ENCODE data around the gene SHANK1.
"Not testable (repeated sequence)": the region's sequence is repeated elsewhere in the genome, so short reads cannot be mapped to it uniquely, and the experiment has no call there.

SHANK1 gene

DNA sequence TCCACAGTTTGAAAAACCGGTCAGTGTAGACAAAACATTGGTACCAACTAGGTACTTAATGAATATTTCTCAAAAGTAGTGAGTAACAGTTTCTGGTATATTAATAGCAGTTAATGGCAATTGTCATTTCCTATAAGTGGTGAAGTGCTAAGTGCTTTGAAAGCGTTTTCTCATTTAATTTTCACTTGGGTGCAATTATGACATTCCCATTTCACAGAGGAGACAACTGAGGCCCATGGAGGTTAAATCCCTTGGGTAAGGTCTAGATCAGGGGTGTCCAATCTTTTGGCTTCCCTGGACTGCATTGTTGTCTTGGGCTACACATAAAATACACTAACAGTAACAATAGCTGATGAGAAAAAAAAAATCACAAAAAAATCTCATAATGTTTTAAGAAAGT is 79.2 kb downstream of the SHANK1 start:
- no peak for TF ChIP-seq ZNF274 (IDR thresholded peaks at IDR 0.05; ENCODE audit: low read depth, low read length)
- H3K4me3 ChIP-seq (ENCODE audit: low read length), result no peak overlapping the region

- TF ChIP-seq ZNF274 (IDR thresholded peaks at IDR 0.05; ENCODE audit: low read depth, low read length), result no peak
- H3K4me3 ChIP-seq (ENCODE audit: low read length), result 0 out of 2 replicates have a peak within 1 kb of the TSS, but pooled peaks have one; percentile 9
These were observed 80.2 kb downstream of the SHANK1 start, which contains the start of gene SYT3 for GRCh38 chr19:50639121-50640112. Gene SYT3 (minus strand): TSS chr19:50639881. CDS start chr19:50637411, 2,470 bp downstream.

DNA sequence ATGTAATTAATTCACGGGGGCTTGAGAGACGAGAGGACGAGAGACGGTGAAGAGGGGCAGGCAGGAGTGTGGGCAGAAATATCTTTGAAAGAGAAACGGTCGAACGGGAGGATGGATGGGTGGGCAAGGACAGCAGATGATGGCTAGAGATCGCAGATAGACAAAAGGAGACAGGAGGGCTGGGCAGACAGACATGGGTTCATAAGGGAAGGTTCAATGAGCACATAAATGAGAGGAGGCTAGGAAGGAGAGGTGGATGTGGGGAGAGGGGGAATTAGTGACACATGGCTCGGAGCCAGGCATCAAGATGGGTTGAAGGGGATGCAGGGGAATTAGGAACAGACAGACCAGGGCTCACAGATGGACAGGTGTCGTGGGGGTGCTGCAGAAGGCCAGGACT is 81.0 kb downstream of the SHANK1 start:
- no peak for TF ChIP-seq ZNF274 (IDR thresholded peaks at IDR 0.05; ENCODE audit: low read depth, low read length)
- H3K4me3 ChIP-seq (ENCODE audit: low read length), result no peak overlapping the region

DNA sequence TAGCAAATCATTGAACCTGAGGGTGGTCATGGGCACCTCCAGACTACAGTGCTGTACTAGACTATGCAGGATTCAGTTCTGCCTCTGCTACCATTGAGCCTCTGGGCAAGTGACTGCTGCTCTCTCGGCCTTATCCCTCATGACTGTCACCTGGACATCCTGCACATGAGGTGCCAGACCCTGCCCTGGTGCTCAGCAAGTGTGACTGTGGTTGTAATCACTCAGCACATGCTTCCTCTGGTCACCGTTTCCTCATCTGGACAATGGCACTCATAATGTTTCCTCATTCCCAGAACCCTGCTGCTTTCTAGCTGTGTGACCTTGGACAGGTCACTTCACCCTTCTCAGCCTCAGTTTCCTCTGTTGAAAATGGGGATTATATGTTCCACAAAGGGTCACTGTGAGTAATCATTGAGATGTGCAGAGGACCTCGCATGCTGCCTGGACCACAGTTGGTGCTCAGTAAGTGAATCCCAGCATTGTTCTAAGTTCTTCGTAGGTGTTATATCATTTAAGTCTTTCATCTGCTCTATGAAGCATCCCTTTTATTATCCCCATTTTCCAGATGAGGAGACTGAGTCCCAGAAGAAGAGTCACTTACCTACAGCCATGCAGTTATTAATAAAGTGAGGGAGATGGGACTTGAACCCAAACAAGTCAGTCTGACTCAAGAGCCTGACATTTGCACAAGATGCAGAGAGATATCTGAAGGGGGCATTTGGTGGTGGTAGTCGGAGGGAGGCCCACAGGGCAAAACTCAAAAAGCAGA is 83.1 kb downstream of the SHANK1 start:
- H3K4me3 ChIP-seq (ENCODE audit: low read length), result no peak overlapping the region
- TF ChIP-seq ZNF274 (IDR thresholded peaks at IDR 0.05; ENCODE audit: low read depth, low read length), result no peak

DNA sequence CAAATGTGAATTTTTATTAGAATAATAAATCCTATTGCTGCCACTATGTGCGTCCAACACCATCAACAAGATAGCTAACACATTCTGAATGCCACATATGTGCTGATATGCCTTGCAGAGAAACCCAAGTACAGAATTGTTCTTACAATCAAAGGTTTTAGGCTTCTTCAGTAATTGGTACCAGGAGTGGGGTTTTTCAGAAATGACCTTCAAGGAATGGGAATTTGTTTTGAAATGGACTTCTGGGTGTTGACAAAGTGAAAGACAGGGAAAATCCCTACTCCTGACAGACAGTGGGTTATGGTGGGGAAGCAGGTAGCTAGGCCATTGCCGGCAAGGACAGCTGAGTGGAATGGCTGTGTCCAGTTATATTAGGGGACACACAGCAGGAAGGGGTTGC is 85.6 kb downstream of the SHANK1 start:
- H3K4me3 ChIP-seq (ENCODE audit: low read length), result no peak overlapping the region
- no peak for TF ChIP-seq ZNF274 (IDR thresholded peaks at IDR 0.05; ENCODE audit: low read depth, low read length)

GRCh38 chr19:50633359-50633758 is 86.2 kb downstream of the SHANK1 start:
- no peak for TF ChIP-seq ZNF274 (IDR thresholded peaks at IDR 0.05; ENCODE audit: low read depth, low read length)
- H3K4me3 ChIP-seq (ENCODE audit: low read length), result no peak overlapping the region

- H3K4me3 ChIP-seq (ENCODE audit: low read length), result no peak overlapping the region
- no peak for TF ChIP-seq ZNF274 (IDR thresholded peaks at IDR 0.05; ENCODE audit: low read depth, low read length)
These were observed 87.3 kb downstream of the SHANK1 start for GRCh38 chr19:50632151-50632835.

DNA sequence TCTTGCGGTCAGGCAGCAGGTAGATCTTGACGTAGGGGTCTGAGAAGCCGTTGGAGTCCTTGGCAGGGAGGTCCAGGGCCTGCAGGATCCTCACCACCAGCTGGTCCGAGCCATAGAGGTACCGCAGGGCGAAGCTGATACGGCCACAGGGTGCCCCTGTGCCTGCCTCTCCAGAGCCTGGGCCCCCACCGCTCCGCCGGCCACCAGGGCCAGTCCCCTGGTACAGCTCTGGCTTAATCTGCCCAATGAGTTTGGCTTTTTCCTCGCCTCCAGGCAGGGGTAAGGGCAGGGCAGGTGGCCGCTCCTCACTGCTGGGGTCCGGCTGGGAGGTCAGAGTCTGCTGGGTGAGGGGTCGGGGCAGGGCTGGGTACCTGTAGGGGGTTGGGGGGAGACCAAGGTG is 89.8 kb downstream of the SHANK1 start:
- H3K4me3 ChIP-seq (ENCODE audit: low read length), result no peak overlapping the region
- TF ChIP-seq ZNF274 (IDR thresholded peaks at IDR 0.05; ENCODE audit: low read depth, low read length), result no peak

- no peak for TF ChIP-seq ZNF274 (IDR thresholded peaks at IDR 0.05; ENCODE audit: low read depth, low read length)
- H3K4me3 ChIP-seq (ENCODE audit: low read length), result no peak overlapping the region
These were observed 90.4 kb downstream of the SHANK1 start for GRCh38 chr19:50629194-50629593.

DNA sequence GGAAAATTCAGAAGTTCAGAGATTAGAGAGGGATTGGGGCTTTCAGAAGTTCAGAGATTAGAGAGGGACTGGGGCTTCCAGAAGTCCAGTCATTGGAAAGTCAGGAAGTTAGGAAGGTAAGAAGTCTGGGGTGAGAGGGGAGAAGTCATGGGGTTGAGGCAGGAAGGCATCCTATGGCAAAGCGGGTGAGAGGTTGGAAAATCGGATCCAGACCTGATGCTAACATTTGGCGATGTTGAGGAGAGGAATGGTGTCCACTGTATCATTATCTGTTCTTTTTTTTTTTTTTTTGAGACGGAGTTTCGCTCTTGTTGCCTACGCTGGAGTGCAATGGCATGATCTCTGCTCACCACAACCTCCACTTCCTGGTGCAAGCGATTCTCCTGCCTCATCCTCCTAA is 91.1 kb downstream of the SHANK1 start:
- no peak for TF ChIP-seq ZNF274 (IDR thresholded peaks at IDR 0.05; ENCODE audit: low read depth, low read length)
- H3K4me3 ChIP-seq (ENCODE audit: low read length), result no peak overlapping the region

DNA sequence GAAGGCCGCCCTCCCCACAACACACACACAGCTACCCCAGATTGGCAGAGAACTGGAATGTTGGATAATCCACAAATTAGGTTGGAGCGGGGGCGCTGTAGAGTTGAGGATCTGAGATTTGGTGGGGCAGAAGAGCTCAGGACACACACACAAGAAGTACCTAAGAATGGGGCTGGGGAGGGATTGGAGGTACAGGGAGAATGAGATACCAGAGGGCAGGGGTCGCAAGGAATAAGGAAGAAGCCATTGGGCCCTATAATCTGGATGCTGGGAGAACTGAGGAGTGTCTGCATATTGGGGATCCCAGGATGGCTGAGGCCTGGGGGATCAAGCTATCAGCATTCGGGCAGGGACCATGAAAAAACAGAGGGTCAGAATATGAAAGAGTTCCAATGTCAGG is 91.5 kb downstream of the SHANK1 start:
- H3K4me3 ChIP-seq (ENCODE audit: low read length), result no peak overlapping the region
- no peak for TF ChIP-seq ZNF274 (IDR thresholded peaks at IDR 0.05; ENCODE audit: low read depth, low read length)

- no peak overlapping the region for H3K4me3 ChIP-seq (ENCODE audit: low read length)
- TF ChIP-seq ZNF274 (IDR thresholded peaks at IDR 0.05; ENCODE audit: low read depth, low read length), result no peak
These were observed 92.8 kb downstream of the SHANK1 start for GRCh38 chr19:50626795-50627194.

DNA sequence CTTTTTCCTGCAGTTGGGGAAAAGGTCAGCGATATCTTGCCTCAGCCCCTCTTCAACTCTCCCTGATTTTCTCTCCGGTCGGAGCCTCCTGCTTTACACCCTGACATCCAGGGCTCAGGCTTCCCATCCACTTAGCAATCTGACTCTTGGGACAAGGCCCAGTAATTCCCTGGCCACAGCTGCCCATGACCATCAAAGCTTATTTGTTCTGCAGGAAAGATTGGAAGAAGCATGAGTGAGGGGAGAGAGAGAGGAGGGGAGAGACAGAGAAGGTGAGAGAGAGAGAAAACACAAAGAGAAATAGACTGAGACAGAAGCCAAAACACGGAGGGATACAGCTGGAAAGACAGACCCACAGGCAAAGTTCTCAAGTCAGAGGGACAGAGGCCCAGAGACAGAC is 93.6 kb downstream of the SHANK1 start:
- no peak for TF ChIP-seq ZNF274 (IDR thresholded peaks at IDR 0.05; ENCODE audit: low read depth, low read length)
- no peak overlapping the region for H3K4me3 ChIP-seq (ENCODE audit: low read length)

DNA sequence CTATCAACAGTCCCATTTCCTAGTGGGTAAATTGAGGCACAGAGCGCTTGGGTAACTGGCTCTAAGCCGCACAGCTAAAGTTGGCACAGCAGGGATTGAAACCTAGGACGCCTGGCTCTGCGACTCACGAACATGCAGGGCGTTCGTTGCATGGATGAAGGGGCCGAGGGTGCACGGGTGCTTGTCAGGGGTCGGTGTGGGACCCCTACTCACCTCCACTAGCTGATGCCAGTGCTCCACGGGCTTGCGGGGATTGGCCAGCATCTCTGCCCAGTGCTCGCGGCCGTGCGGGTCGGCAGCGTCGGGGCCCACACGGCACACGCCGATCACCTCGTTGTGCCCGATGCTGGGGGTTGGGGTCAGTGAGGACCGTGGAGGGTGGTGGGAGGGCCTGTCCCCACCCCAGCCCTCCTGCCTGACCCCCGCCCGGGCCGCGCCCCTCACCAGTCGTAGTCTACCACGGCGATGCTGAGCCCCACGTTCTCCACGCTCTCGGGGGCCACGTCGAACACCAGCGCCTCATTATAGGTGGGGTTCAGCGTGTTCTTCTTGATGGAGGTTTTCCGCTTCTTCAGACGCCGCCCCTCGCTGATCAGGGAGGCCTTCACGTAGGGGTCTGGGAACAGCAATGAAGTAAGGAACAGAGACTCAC is 94.5 kb downstream of the SHANK1 start:
- TF ChIP-seq ZNF274 (IDR thresholded peaks at IDR 0.05; ENCODE audit: low read depth, low read length), result no peak
- H3K4me3 ChIP-seq (ENCODE audit: low read length), result no peak overlapping the region

DNA sequence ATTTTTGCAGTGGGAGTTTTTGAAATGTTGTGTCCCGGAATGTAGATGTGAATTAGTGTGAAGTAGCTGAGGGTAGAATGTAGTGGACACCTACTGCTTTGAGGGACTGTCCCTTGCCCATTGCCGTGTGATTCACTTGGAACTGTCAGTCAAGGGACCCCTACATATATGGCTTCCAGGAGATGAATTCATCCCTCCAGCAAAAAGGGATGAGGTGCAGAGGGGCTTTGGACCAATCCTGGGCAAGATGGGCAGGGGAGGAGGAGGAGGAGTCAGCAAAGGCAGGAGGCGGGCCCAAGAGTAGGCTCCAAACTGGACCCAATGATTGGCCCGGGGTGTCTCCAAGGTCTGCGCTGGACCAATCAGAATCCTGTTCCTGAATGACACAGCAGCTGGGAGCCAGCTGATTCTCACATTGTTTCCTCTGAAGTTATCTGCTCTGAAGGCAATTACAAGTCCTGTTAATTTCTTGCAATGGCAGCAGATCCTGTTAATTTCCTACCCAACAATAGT is 99.2 kb downstream of the SHANK1 start:
- H3K4me3 ChIP-seq (ENCODE audit: low read length), result not testable (repeated sequence)

DNA sequence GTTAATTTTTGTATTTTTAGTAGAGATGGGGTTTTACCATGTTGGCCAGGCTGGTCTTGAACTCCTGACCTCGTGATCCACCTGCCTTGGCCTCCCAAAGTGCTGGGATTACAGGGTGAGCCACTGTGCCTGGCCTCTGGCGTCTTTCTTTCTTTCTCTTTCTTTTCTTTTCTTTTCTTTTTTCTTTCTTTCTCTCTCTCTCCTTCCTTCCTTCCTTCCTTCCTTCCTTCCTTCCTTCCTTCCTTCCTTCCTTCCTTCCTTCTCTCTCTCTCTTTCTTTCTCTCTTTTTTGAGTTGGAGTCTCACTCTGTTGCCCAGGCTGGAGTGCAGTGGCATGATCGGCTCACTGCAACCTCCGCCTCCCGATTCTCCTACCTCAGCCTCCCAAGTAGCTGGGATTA is 100.4 kb downstream of the SHANK1 start:
- H3K4me3 ChIP-seq (ENCODE audit: low read length), result not testable (repeated sequence)

DNA sequence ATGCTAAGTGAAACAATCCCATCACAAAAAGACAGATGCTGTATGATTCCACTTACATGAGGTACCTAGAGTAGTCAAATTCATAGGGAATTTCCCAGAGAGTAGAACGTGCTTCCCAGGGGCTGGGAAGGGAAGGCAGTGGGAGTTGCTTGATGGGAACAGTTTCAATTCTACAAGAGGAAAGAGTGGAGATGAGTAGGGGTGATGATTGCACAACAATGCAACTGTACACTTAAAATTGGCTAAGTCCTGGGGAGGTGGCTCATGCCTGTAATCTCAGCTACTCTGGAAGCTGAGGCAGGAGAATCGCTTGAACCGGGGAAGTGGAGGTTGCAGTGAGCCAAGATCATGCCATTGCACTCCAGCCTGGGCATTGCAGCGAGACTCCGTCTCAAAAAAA is 101.2 kb downstream of the SHANK1 start:
- H3K4me3 ChIP-seq (ENCODE audit: low read length), result not testable (repeated sequence)

DNA sequence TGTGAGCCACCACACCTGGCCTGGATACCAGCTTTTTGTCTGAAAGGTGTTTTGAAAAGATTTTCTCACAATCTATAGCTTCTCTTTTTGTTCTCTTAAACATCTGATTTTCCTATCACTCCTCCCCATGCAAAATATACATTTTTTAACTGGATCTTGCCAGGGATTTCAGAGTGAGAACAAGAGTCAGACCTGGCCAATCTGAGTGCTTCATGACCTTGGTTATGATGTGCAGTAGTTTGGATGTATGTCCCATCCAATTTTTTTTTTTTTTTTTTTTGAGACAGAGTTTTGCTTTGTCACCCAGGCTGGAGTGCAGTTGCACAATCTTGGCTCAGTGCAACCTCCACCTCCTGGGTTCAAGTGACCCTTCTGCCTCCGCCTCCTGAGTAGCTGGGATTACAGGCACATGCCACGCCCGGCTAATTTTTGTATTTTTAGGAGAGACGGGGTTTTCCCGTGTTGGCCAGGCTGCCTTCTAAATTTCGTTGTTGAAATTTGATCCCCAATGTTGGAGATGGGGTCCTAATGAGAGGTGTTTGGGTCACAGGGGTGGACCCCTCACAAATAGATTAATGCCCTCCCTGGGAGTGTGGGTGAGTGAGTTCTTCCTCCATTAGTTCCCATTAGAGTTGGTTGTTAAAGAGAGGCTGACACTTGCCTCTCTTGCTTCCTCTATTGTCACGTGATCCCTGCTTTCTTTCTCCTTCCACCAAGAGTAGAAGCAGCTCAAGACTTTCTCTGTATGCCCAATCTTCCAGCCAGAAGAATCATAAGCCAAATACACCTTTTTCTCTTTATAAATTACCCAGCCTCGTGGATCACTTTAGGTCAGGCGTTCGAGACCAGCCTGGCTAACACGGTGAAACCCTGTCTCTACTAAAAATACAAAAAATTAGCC is 106.8 kb downstream of the SHANK1 start:
- H3K4me3 ChIP-seq (ENCODE audit: low read length), result not testable (repeated sequence)
